Measurements from ENCODE around the gene CENPB. TPM values are rescaled to one million over a fixed set of nuclear protein-coding genes. Genes with fewer than 3 reads are reported as not detected.

CENPB gene
- total RNA-seq (2012; rRNA removed) (59.1 and 72.2 TPM in 2 replicates), polyA plus RNA-seq (2012; rRNA removed) (45.7 and 49.3 TPM in 2 replicates), Bru-seq, nascent RNA (percentile 80 among the genes with signal in this experiment), BruChase-seq, experiment 1, labeled RNA remaining after a 6-hour chase (percentile 88 among the genes with signal in this experiment), BruChase-seq, experiment 2, labeled RNA remaining after a 2-hour chase (percentile 87 among the genes with signal in this experiment)
- polyA plus RNA-seq (2012; cell fraction: cytosol; rRNA removed), result 37.2 and 44.3 TPM in 2 replicates
- polyA plus RNA-seq (2012; cell fraction: nucleus; rRNA removed; ENCODE audit: low replicate concordance), result 18.7 and 35.4 TPM in 2 replicates
- long read RNA-seq, transcript CENPB-201 (1 exons, 2,840 nt), result major isoform, 10 of 10 reads
- long read RNA-seq, partial matches to known transcripts, result 0 of 10 reads
- long read RNA-seq, other reads (novel, unspliced or antisense), result 0 of 10 reads

- peak within 1 kb of the TSS; percentile 90 for H2BK5ac ChIP-seq (ENCODE audit: low read depth, low read length, poor library complexity, severe bottlenecking)
- H3K9me3 ChIP-seq (ENCODE audit: control insufficient read depth, insufficient read depth, low read length), result no peaks in the 10 kb centered on the region
- peak within 1 kb of the TSS; percentile 57 for H4K5ac ChIP-seq (ENCODE audit: low read depth, low read length)
- H3K23ac ChIP-seq (ENCODE audit: low read depth, low read length), result peak within 1 kb of the TSS; percentile 61; the same call in 1 of the 2 replicates
- 0% methylated on average over 33 of the region's 70 CpGs; no CpG with 5 or more reads in 1 of the 2 experiments for WGBS, 2 experiments (ENCODE audit: extremely low coverage in 2 of 2, insufficient read length in 1 of 2)
- no TSS peak for BruUV-seq (replicated peaks)
- peak within 1 kb of the TSS; percentile 95 for H2AK9ac ChIP-seq (replicated peaks; ENCODE audit: low read depth, low read length, poor library complexity)
- ChIA-PET CTCF (interaction anchor here (0.6 to 2.6 kb wide), 12 partner anchors 9 to 287 kb away, joined by 3 to 18 read pairs (median 4); partner anchors contain the start of genes ADISSP, AP5S1 and CDC25B), POLR2A (ENCODE audit: unreplicated experiment) (interaction anchor here (0.5 to 1.5 kb wide), 3 partner anchors 23 to 34 kb away, joined by 3 to 5 read pairs (median 4); no protein-coding TSS in a partner anchor)
- H2AK5ac ChIP-seq (ENCODE audit: low read depth, low read length), result peak within 1 kb of the TSS; percentile 96
- H3K4me1 ChIP-seq (ENCODE audit: control insufficient read depth, insufficient read depth, low read length), result peaks cover 16% of the 10 kb centered on the region
- ATAC-seq (ENCODE audit: low read depth) (peak; percentile 92), DNase-seq (peak; percentile 76)
- intact Hi-C loops (cut with micrococcal nuclease), result loop anchor here (1.0 to 5.0 kb wide), 6 partner anchors 34 to 286 kb away; partner anchors contain the start of genes AP5S1 and MAVS
- H3K4me2 ChIP-seq (ENCODE audit: low read depth, low read length), result peak within 1 kb of the TSS; percentile 99
- H3K14ac ChIP-seq (replicated peaks; ENCODE audit: low read depth, low read length), result peak within 1 kb of the TSS; percentile 81
- no peak within 1 kb of the TSS for H2BK15ac ChIP-seq (ENCODE audit: low read depth, low read length)
- peak within 1 kb of the TSS; percentile 91 for H3K9ac ChIP-seq (ENCODE audit: low read depth, low read length)
- H4K91ac ChIP-seq (ENCODE audit: insufficient read depth, low read depth, low read length), result peak within 1 kb of the TSS; percentile 39; the same call in 1 of the 2 replicates
- H3K27ac ChIP-seq (ENCODE audit: insufficient read depth, low read length), result peak within 1 kb of the TSS; percentile 92
- peak within 1 kb of the TSS; percentile 89 for H3K4ac ChIP-seq (ENCODE audit: low read depth, low read length)
- peak within 1 kb of the TSS; percentile 35; the same call in 1 of the 2 replicates for H2BK120ac ChIP-seq (ENCODE audit: low read depth, low read length)
- H3K27me3 ChIP-seq (ENCODE audit: control insufficient read depth, insufficient read depth, low read length), result no peaks in the 10 kb centered on the region
- dilution Hi-C loops (cut with HindIII; ENCODE audit: low sequenced_read_pairs, unreplicated experiment), result no loop called here
- TF ChIP-seq RAD21 (IDR thresholded peaks at IDR 0.05; ENCODE audit: low read length) (peak; percentile 81), SMC3 (IDR thresholded peaks at IDR 0.05; ENCODE audit: low read depth, low read length) (peak; percentile 63), RCOR1 (IDR thresholded peaks at IDR 0.05; ENCODE audit: insufficient replicate concordance, low read length) (no peak), BHLHE40 (IDR thresholded peaks at IDR 0.05; ENCODE audit: low read depth, low read length) (0 out of 2 replicates have a peak, but pooled peaks have one; percentile 42), MAZ (IDR thresholded peaks at IDR 0.05; ENCODE audit: borderline replicate concordance, low read depth, low read length) (peak; percentile 92; the same call in 1 of the 2 replicates), CEBPB (IDR thresholded peaks at IDR 0.05; ENCODE audit: low read depth, low read length) (no peak), CTCF (conservative IDR thresholded peaks at IDR 0.05; ENCODE audit: low read depth, low read length) (peak; percentile 88)
- H3K56ac ChIP-seq (ENCODE audit: extremely low read depth, insufficient read depth, low read length), result peak within 1 kb of the TSS; percentile 75
- in situ Hi-C loops (cut with MboI; ENCODE audit: low sequenced_read_pairs), result loop anchor here (10.0 kb wide), 1 partner anchor 298 kb away; no protein-coding TSS in a partner anchor
- peaks cover 5 to 37% of the 10 kb centered on the region in 2 experiments; a peak in 3 of 4 replicates for H3K79me1 ChIP-seq (ENCODE audit: low read depth in 1 of 2, low read length in 2 of 2)
- peak within 1 kb of the TSS; percentile 96 for H3K4me3 ChIP-seq (ENCODE audit: insufficient read depth, low read depth, low read length)
- H3K18ac ChIP-seq (ENCODE audit: low read depth, low read length), result peak within 1 kb of the TSS; percentile 74
- H2BK20ac ChIP-seq (ENCODE audit: low read depth, low read length), result no peak within 1 kb of the TSS
- H2AFZ ChIP-seq (replicated peaks; ENCODE audit: low read length, poor library complexity), result peak within 1 kb of the TSS; percentile 90
- H4K8ac ChIP-seq (ENCODE audit: low read depth in 2 of 2, low read length in 2 of 2), result peak within 1 kb of the TSS; percentile 76 to 86; a peak in 3 of 4 replicates
- H3K36me3 ChIP-seq (ENCODE audit: control insufficient read depth, insufficient read depth, low read length), result peaks cover 11% of the 10 kb centered on the region
- H3K9me1 ChIP-seq (ENCODE audit: insufficient read depth, low read length), result peaks cover 12% of the 10 kb centered on the region
- peaks cover 43% of the 10 kb centered on the region for H4K20me1 ChIP-seq (ENCODE audit: insufficient read depth, low read length)
Observed at GRCh38 chr20:3786665-3787323, at the start of gene CENPB. Gene CENPB, minus strand, starts transcription at chr20:3786740. Its CDS starts 257 bp downstream, at chr20:3786483.

Data from IMR-90 (cell line).